Measurements from ENCODE around the gene DRD5.

DRD5 gene

DNA sequence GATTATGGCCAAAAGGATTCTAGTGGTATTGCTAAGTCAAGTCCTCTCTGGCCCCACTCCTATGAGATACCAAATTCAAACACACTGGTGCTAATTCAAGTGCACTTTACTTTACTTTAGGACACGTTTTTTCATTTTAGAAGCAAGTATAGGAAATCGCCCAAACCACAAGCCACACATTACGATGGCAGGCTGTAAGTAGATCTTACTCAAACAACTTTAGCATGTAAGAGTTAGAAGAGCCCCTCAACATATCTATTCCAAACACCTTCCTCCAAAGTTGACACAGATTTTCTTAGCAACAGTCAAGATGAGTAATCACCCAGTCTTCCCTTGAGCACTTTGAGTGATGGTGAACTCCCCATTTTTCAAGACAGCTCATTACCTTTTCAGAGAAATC lies 43.6 kb downstream of the DRD5 start:
- no peak overlapping the region for H3K4me3 ChIP-seq (replicated peaks; ENCODE audit: low read depth, low read length)
- TF ChIP-seq, protein P1, sequence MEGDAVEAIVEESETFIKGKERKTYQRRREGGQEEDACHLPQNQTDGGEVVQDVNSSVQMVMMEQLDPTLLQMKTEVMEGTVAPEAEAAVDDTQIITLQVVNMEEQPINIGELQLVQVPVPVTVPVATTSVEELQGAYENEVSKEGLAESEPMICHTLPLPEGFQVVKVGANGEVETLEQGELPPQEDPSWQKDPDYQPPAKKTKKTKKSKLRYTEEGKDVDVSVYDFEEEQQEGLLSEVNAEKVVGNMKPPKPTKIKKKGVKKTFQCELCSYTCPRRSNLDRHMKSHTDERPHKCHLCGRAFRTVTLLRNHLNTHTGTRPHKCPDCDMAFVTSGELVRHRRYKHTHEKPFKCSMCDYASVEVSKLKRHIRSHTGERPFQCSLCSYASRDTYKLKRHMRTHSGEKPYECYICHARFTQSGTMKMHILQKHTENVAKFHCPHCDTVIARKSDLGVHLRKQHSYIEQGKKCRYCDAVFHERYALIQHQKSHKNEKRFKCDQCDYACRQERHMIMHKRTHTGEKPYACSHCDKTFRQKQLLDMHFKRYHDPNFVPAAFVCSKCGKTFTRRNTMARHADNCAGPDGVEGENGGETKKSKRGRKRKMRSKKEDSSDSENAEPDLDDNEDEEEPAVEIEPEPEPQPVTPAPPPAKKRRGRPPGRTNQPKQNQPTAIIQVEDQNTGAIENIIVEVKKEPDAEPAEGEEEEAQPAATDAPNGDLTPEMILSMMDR (IDR thresholded peaks at IDR 0.05; ENCODE audit: low read length, missing control alignments) = no peak
- no peak for DNase-seq (ENCODE audit: low read depth)

DNA sequence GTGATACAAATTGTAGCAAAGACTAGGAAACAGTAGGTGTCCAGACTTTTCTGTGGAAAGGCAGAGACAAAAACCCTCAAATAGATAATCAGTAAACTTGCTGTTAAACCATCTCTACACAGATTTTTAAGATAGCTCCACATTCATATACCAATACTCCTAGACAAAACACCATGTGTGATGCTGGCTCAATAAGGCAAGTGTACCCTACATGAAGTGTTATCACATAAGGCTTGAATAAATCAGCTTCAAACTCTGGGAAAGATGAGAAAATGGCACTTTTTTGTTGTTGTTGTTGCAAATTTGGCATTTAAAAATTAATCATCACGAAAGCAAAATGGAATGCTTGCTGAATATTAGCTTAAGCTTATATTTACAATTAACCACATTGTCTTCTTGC lies 45.1 kb downstream of the DRD5 start:
- H3K4me3 ChIP-seq (replicated peaks; ENCODE audit: low read depth, low read length) = no peak overlapping the region
- TF ChIP-seq, protein P1 (IDR thresholded peaks at IDR 0.05; ENCODE audit: low read length, missing control alignments) = no peak
- no peak for DNase-seq (ENCODE audit: low read depth)

DNA sequence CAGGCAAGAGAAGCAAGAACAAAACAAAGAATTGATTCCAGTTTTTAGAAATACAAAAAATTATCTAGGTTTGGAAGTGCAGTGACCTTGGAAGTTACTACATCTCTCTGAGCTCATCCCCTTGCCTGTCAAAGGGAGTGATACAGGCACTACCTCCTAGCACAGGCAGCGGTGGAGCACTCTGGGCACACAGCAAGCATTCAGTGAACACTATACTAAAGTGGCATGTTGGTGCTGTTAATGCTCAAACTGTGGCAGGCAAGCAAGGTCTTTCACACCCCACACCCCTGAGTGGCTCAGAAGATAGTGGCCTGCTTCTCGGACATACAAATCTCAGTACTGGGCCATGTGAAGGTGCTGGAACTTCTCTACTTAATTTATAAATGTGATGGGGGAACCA lies 51.2 kb downstream of the DRD5 start:
- no peak for DNase-seq (ENCODE audit: low read depth)
- TF ChIP-seq, protein P1 (IDR thresholded peaks at IDR 0.05; ENCODE audit: low read length, missing control alignments) = no peak
- no peak overlapping the region for H3K4me3 ChIP-seq (replicated peaks; ENCODE audit: low read depth, low read length)

DNA sequence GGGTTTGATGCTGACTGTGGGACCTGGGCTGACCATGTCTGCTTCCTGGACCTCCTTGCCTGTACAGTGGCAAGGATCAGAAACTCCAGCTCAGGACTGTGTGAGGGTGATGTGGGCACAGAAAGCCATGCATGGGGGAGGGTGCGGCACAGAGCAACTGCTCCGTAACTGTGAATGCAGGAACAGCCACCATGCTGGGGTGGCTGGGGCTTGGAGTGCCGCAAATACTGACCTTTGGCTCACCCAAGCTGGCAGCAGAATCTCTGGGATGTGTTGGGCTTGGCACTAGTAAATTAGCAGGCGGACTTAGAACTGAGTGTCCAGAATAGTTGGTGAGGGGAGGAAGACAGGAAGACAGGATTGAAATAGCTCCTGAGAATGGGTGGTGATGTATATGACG lies 52.0 kb downstream of the DRD5 start:
- no peak overlapping the region for H3K4me3 ChIP-seq (replicated peaks; ENCODE audit: low read depth, low read length)
- DNase-seq (ENCODE audit: low read depth) = no peak
- TF ChIP-seq, protein P1 (IDR thresholded peaks at IDR 0.05; ENCODE audit: low read length, missing control alignments) = no peak

All from fibroblast of pulmonary artery (primary cell).